ENCODE measurements around the gene PEX11G.
"Not testable (repeated sequence)": the region's sequence is repeated elsewhere in the genome, so short reads cannot be mapped to it uniquely, and the experiment has no call there.

The PEX11G gene

DNA sequence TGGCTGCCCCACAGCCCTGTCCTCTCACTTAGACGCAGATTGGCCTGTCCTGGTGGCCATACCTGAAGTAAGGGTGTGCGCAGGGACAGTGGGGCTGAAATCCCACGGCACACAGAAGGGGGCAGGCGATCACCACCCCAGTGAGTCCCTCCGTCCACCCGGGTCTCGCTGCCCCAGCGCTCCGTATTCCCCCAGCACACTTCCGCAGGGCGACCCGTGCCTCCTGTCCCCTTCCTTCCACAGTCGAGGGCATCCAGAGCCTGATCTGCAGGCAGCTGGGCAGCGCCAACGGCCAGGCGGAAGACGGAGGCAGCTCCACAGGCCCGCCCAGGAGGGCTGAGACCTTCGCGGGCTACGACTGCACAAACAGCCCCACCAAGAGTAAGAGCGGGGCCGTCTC lies 25.3 kb downstream of the PEX11G start:
- no peak for DNase-seq

DNA sequence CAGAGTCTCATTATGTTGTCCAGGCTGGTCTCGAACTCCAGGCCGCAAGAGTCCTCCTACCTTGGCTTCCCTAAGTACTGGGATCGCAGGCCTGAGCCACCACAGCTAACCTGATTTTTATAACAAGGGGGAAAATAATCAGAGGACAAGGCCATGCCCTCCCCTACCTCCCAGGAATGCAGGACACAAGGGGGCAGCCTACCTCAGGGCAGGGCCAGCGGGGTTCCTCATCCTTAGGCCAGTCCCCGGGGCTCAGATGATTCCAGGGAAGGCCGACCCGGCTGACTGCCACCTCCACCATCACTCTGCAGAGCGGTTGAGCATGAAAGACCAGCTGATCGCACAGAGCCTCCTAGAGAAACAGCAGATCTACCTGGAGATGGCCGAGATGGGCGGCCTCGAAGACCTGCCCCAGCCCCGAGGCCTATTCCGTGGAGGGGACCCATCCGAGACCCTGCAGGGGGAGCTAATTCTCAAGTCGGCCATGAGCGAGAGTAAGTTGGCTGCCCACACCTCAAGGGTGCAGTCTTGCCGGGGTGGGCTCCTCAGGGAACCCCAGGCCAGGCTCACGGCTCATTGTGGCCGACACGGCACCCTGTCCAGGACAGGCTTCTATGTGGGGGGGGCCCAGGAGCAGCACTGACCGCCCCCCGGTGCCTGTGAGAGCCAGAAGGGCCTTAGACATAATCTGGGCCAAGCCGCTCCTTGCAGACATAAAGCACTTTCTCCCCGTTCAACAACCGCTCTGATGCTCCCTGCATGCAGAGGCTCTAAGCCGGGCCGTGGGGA lies 26.8 kb downstream of the PEX11G start:
- DNase-seq = no peak

DNA sequence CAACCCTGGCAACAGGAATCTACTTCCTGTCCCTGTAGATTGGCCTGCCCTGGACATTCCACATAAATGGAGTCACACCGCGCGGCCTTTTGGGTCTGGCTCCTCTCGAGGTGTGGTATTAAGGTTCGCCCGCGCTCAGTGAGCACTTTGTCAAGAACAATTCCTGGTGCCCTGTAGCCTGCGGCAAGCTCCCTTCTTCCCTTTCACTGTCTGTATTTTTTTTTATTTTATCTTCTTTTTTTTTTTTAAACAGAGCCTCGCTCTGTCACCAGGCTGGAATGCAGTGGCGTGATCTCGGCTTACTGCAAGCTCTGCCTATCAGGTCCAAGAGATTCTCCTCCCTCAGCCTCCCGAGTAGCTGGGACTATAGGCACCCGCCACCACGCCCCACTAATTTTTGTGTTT lies 28.3 kb downstream of the PEX11G start:
- DNase-seq = no peak

DNA sequence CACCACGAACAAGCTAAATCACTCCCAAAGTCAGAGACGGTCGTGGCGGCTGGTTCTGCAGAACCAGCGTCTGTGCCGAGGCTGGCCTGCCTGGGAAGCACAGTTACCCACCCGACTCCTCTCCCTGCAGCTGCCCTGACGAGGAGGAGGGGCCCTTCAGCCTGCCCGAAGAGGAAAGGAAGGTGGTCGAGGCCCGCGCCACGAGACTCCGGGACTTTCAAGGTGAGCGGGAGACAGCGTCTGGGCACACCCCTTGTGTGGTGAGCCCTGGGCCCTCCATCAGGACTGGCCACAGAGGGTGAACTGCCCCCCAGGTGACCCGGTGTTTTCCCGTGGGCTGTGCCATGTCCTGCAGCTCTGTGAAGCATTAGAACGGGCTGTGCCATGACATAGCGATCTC lies 29.1 kb downstream of the PEX11G start:
- no peak for DNase-seq

DNA sequence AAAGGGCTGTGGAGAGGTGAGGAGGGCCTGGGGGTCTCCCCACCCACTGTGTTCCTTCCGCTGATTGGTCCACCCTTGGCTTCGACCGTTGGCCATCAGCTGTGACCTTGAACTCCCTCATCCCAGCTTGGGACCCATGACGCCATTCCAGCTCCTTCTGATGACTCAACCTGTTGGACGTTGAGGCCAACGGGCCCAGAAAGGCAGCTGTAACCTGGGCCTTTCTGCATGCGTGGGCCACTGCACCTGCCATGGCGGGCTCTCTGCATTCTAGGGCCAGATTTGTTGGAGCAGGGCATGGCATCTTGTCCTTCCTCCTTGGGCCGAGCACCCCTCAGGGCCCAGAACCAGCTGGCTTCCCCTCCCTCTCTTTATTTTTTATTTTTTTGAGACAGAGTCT lies 30.2 kb downstream of the PEX11G start:
- DNase-seq = no peak

DNA sequence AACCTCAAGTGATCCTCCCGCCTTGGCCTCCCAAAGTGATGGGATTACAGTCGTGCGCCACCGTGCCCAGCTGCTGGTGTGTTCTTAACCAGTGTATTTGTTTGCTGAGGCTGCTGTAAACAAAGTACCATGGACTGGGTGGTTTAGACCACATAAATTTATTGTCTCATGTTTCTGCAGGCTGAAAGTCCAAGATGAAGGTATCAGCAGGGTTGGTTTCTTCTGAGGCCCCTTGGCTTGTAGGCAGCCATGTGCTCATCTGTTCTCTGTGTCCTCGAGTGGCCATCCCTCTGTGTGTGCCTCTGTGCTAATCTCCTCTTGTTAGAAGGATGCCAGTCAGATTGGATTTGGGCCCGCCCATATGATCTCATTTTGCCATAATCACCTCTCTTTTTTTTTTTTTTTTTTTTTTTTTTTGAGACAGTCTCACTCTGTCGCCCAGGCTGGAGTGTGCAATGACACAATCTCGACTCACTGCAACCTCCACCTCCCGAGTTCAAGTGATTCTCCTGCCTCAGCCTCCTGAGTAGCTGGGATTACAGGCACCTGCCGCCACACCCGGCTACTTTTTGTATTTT lies 31.8 kb downstream of the PEX11G start:
- peak; percentile 45 for DNase-seq

DNA sequence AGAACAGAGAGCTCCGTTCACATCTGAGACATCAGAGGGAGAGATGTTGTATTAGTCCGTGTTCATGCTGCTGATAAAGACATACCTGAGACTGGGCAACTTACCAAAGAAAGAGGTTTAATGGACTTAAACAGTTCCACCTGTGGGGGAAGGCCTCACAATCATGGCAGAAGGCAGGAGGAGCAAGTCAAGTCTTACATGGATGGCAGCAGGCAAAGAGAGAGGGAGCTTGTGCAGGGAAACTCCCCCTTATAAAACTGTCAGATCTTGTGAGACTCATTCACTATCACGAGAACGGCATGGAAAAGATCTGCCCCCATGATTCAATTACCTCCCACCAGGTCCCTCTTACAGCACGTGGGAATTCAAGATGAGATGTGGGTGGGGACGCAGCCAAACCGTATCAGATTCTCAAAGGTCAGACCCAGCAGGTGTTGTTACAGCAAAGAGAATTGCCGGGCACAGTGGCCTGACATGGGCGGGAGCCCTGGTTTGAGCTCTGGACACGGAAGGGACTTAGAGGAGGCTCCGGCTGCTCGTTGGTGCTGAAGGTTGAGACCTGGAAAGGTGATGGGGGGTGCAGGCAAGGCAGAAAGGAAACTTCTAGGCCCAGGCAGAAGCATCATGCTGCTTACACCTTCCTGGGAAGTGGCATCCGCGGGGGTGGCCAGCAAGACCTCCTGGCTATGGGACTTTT lies 33.1 kb downstream of the PEX11G start:
- DNase-seq = no peak

DNA sequence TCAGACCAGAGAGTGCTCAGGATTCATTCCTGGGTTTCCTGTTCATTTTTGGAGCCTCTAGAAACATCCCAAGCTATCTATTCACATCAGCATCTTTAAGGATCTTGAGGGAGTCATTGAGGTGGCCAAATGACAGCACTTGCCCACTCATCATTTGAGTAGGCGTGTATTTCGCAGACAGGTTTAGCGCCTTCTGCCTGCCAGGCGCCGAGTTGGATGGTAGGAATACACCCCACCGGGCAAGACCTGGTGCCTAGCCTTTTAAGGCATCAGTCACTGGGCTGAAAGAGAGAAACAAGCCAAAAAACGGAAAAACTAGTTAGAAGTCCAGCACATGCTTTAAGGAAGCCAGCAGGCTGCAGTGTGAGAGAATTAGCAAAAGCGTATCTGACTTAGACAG lies 33.8 kb downstream of the PEX11G start:
- DNase-seq = no peak

DNA sequence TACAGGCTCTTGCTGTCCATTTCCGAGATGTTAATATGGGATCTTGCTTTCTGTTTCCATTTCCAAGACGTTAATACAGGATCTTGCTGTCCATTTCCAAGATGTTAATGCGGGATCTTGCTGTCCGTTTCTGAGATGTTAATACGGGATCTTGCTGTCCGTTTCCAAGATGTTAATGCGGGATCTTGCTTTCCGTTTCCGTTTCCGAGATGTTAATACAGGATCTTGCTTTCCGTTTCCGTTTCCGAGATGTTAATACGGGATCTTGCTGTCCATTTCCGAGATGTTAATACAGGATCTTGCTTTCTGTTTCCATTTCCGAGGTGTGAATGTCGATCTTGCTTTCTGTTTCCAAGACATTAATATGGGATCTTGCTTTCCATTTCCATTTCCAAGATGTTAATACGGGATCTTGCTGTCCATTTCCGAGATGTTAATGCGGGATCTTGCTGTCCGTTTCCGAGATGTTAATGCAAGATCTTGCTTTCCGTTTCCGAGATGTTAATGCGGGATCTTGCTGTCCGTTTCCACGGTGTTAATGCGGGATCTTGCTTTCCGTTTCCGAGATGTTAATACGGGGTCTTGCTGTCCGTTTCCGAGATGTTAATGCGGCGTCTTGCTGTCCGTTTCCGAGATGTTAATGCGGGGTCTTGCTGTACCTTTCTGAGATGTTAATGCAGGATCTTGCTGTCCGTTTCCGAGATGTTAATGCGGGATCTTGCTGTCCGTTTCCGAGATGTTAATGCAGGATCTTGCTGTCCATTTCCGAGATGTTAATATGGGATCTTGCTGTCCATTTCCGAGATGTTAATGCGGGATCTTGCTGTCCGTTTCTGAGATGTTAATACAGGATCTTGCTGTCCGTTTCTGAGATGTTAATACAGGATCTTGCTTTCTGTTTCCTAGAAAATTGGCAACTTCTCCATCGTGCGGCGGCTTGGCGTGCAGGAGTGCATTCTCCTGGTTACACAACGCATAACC lies 38.3 kb downstream of the PEX11G start:
- DNase-seq = no peak

DNA sequence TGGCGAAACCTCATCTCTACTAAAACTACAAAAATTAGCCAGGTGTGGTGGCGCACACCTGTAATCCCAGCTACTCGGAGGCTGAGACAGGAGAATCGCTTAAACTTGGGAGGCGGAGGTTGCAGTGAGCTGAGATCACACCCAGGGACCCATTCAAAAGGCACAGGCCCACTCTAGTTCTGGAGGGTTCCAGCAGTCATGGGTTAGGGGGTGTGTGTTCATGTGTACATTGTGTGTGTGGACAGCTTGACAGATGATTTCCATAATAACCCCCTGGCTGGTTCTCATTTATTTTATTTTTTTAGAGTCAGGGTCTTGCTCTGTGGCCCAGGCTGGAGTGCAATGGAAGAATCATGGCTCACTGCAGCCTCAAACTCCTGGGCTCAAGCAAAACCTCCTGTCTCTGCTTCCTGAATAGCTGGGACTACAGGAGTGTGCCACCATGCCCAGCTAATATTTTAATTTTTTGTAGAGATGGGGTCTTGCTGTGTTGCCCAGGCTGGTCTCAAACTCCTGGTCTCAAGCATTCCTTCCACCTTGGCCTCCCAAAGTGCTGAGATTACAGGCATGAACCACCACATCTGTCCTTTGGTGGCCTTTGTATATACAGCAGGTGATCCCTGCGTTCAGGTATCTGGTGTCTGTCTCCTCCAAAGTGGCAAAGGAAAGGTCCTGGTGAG lies 39.3 kb downstream of the PEX11G start:
- DNase-seq = not testable (repeated sequence)

DNA sequence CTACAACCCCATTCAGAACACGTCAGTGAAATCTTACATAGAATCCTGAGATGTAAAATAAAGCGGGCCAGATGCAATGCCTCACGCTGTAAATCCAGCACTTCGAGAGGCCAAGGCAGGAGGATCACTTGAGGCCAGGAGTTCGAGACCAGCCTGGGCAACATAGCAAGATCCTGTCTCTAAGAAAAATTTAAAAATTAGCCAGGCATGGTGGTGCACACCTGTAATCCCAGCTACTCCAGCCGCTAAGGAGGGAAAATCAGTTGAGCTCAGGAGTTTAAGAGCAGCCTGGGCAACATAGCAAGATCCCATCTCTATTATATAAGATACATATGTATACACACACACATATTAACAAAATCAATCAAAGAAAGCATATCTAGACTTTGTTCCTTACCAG lies 41.2 kb downstream of the PEX11G start:
- DNase-seq = no peak

DNA sequence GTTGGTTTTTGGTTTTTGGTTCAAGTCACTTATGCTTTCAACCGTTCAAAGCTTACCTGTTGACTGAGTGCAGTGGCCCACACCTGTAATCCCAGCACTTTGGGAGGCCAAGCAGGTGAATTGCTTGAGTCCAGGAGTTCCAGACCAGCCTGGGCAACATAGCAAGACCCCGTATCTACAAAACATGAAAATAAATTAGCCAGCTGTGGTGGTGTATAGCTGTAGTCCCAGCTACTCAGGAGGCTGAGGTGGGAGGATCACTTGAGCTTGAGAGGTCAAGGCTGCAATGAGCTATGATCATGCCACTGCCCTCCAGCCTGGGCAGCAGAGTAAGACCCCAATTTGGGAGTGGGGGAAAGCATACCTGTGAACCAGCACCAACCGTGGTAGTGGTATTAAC lies 43.7 kb downstream of the PEX11G start:
- no peak for DNase-seq

DNA sequence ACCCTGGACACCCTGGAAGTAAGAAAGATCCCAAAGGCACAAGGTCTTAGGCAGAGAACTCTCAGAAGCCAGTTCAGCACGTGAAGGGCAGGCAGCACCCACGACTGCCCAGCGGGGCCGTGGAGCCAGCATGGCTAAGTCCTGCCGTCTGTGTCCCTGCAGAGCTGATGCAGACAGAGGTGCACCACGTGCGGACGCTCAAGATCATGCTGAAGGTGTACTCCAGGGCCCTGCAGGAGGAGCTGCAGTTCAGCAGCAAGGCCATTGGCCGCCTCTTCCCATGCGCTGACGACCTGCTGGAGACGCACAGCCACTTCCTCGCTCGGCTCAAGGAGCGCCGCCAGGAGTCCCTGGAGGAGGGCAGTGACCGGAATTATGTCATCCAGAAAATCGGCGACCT lies 44.8 kb downstream of the PEX11G start:
- DNase-seq = no peak

DNA sequence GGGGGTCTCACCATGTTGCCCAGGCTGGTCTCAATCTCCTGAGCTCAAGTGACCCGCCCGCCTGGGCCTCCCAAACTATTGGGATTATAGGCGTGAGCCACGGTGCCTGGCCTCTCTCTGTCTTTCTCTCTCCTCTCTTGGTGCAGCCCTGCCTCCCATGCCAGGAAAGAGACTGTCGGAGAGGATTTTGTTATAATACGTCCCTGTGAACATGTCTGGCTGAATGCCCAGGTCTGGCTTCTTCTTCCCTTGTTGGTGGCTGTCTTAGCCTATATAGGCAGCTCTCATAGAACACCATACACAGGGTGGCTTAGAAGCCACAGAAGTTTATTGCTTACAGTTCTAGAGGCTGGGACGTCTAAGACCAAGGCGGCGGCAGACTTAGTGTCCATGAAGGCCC lies 46.4 kb downstream of the PEX11G start:
- DNase-seq = no peak

DNA sequence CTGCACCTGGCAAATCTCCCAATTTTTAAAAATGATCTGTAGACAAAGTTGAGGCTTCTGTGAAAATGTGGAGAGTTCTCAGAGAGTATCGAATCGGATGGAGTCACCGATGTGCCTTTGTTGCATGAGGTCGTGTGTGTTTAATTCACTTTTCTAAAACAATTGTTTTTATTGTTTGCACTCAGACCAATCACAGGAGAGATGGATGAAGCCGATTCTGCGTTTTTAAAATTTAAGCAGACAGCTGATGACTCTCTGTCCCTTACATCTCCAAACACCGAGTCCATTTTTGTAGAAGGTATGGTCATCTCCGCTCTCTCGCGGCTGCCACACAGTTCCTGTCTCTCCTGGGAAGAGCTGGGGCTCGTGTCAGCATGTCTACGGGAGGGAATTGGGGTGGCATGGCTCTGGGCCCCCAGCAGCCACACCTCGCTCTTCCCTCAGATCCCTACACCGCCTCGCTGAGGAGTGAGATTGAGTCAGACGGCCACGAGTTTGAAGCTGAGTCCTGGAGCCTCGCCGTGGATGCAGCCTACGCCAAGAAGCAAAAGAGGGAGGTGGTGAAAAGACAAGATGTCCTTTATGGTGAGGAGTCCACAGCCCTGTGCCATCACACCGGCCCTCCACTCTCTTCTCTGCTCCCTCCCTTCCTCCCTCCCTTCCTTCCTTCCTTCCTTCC lies 47.2 kb downstream of the PEX11G start:
- DNase-seq = no peak

DNA sequence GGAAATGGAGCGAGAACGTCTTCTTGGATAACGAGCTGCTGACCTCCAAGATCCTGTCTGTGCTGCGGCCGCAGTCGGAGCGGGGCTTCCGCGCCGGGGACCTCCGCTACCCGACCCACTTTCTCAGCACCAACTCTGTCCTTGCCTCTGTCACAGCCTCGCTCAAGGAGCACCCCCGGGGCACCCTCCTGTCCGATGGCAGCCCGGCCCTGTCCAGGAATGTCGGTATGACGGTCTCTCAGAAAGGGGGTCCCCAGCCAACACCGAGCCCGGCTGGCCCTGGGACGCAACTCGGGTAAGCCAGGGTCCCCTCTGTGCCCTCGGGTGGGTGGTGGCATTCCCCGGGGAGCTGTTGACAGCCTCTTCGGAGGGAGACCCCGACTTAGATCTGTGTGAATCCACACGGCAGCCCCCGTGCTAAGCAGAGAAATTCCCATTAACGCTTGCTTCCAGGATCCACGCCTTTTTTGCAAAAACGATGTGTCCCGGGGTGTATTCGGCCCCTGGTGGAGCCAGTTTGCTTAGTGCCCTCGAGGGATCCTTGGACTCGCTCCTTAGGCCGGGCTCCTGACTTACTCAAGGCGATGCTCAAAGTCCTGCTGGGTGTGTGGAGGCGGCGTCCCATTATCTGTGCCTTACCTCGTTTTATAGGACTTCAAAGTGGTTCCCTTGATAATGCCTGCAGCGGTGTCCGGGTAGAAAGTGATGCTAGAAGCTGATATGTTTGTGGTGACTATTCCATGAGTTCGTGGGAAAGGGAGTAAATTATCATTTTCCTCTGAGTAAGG lies 48.5 kb downstream of the PEX11G start:
- DNase-seq = no peak

DNA sequence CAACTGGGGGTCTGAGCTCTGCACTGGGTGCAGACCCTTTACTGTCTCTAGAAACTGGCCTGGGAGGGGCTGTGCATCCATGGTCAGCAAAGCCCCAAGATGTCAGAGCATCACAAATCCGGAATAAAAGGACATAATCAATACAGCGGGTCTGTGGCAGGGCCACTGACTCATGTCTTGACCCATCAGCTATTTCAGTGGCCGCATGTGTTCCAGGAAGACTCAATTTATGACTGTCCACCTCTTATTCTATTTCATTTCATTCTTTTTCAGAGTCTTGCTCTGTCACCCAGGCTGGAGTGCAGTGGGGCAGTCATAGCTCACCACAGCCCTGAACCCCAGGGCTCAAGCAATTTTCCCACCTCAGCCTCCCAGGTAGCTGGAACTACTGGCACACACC lies 53.2 kb downstream of the PEX11G start:
- DNase-seq = no peak

DNA sequence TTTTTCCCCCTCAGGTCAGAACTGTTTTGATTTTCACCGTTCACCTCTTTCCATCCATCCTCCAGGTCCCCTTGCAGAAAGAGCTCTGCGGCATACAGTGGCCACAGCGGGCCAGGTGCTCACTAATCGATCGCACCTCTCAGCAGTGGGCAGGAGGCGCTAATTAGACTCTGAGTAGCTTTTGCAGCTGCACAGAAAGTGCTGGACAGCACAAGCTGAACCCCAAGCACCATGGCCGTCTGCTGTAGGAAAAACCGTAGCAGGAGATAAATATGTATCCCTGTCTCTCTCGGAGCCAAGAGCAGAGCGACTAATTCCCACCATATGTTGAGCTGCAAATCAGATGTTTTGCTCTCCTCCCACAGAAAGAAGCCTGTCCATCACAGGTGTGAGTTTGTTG lies 54.4 kb downstream of the PEX11G start:
- no peak for DNase-seq

DNA sequence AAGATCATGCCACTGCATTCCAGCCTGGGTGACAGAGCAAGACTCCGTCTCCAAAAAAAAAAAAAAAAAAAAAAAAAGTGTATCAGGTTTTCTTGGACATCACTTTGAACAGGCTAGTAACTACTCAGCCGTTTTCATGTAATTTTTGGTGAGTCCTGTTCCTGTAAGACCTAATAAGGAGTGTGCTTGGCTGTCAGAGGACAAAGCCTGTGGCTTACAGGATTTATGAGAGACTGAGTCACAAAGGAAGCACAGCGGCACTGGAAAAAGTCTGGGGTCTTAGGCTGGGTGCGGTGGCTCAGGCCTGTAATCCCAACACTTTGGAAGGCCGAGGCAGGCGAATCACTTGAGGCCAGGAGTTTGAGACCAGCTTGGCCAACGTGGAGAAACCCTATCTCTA lies 55.4 kb downstream of the PEX11G start:
- DNase-seq = not testable (repeated sequence)

DNA sequence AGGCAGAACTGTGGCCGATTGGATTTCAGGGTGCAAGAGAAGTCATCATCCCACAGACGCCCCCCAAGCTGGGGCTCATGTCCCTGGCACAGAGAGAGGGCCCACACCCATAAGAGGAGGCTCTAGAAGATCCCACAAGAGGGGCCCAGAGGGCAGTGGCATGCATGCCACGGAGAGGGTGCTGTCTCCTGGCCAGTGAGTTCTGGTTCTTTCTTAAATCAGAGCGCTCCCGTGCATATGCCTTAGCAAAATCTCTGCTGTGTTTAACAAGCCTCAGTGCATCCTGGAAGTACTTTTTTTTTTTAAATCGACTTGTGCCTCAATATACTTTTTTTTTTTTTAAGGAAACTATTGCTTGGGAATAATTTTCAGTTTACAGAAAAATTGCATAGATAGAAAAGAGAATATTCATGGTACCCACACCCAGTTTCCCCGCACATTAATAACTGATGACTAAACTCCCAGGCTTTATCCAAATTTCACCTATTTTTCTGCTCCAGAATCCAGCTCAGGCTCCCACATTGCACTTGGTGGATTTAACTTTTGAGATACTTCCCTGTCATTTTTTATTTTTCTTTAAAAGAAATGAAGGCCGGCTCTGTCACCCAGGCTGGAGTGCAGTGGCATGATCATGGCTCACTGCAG lies 59.1 kb downstream of the PEX11G start:
- DNase-seq = no peak
